Cardiac septum (tissue), 1 donor: ENCODE data around the gene CSPG5. TPM values are rescaled to one million over a fixed set of nuclear protein-coding genes. Genes with fewer than 3 reads are reported as not detected.

Experiments
- DNase-seq: peaks from one replicate; pipeline ENCODE4 v3.0.0-alpha.2; 2020; ENCODE audit warnings: low spot score
- intact Hi-C: fragments of 100-400 bp; cut with DNase I; formaldehyde crosslinking; loops from one replicate; pipeline ENCODE4 v1.14.0; 2022
- total RNA-seq: library from RNA; stranded (reverse); fragmentation: NEBNext Ultra II Directional; extraction: Animal tissue kit (Norgen Biotek cat#: 25700); gene quantifications from one replicate; pipeline ENCODE4 v1.2.1, GENCODE V29; 2021
- donor health status: DM: no; HTN: no; CAD: no.

CSPG5 gene
- total RNA-seq, 1 donor from 2014 or later = 0.32 TPM

DNA sequence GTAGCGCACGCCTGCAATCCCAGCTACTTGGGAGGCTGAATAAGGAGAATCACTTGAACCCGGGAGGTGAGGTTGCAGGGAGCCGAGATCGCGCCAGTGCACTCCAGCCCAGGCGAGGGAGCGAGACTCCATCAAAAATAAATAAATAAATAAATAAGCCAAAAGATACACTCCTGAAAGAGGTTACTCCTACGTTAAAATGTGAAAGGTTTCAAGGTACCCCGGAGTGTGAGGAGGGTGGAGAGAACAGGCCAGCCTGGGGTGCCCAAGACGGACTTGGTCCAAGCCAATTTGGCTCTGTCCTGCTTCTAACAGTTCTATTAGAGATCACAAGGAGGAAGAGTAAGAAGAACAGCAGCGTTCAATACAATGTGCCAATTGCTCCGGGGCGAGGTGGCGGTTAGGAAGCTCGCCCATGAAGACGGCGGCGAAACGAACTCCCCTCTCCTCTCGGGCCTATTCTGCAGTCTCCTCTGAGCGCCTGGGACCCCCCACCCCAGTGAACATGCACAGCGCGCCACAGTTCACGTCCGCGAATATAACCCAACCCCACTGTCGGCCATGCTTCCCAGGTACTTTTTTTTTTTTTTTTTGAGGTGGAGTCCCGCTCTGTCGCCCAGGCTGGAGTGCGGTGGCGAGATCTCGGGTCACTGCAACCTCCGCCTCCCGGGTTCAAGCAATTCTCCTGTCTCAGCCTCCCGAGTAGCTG is 66.1 kb downstream of the CSPG5 start:
- intact Hi-C loops = loop anchor here (5.0 to 10.0 kb wide), 2 partner anchors 290 to 642 kb away; partner anchors contain the start of gene DHX30
- DNase-seq = no peak

Other genes starting within 250 kb of the CSPG5 start
- 24.0 TPM for gene PTPN23, start 197.8 kb downstream of the CSPG5 start, total RNA-seq
- 37.9 TPM for gene SCAP, start 102.9 kb downstream of the CSPG5 start, total RNA-seq
- 15.8 TPM for gene ELP6, start 65.2 kb downstream of the CSPG5 start, total RNA-seq
- gene SMARCC1, start 203.0 kb upstream of the CSPG5 start, total RNA-seq = 31.7 TPM
- gene DHX30, start 224.3 kb upstream of the CSPG5 start, total RNA-seq = 48.3 TPM